Activated CD8-positive, alpha-beta T cell treated with anti-CD3 and anti-CD28 coated beads for 36 hours (primary cell): ENCODE measurements around the gene TMX1. TPM values are rescaled to one million over a fixed set of nuclear protein-coding genes. Genes with fewer than 3 reads are reported as not detected.

Source experiments
- ATAC-seq: fragments of 200-7000 bp; cut with Tn5 transposase; one replicate; pipeline ENCODE4 v1.10.0; 2021; ENCODE audit warnings: mild to moderate bottlenecking, moderate library complexity
- CTCF ChIA-PET: fragments of 350-600 bp; sonication (Branson Sonifier 250); formaldehyde crosslinking; loops from one replicate; lab custom pipeline; 2021; ENCODE audit warnings: antibody characterized with exemption; lab: Charles Lee
- POLR2A ChIA-PET: fragments of 350-600 bp; sonication (Branson Sonifier 250); formaldehyde crosslinking; loops from one replicate; lab custom pipeline; 2021; ENCODE audit warnings: antibody characterized with exemption; lab: Charles Lee
- DNase-seq: peaks from one replicate; pipeline ENCODE4 v3.0.0-alpha.2; 2020
- H3K27ac Mint-ChIP-seq: one replicate; pipeline ENCODE4 v1.8.0; 2021; ENCODE audit warnings: mild to moderate bottlenecking, mixed read lengths
- H3K27me3 Mint-ChIP-seq: one replicate; pipeline ENCODE4 v1.8.0; 2021; ENCODE audit warnings: mixed read lengths
- H3K36me3 Mint-ChIP-seq: one replicate; pipeline ENCODE4 v1.8.0; 2021; ENCODE audit warnings: low read depth, mixed read lengths
- H3K4me1 Mint-ChIP-seq: one replicate; pipeline ENCODE4 v1.8.0; 2021; ENCODE audit warnings: low read depth, mixed read lengths
- H3K4me3 Mint-ChIP-seq: one replicate; pipeline ENCODE4 v1.8.0; 2021; ENCODE audit warnings: mild to moderate bottlenecking, moderate library complexity, mixed read lengths
- H3K9me3 Mint-ChIP-seq: one replicate; pipeline ENCODE4 v1.8.0; 2021; ENCODE audit warnings: mixed read lengths
- CTCF ChIP-seq: fragments of 200-600 bp; IDR thresholded peaks from one replicate; pipeline ENCODE4 v1.8.0; 2022; ENCODE audit warnings: antibody characterized with exemption, mild to moderate bottlenecking
- intact Hi-C: fragments of 100-400 bp; cut with micrococcal nuclease; formaldehyde crosslinking; loops from one replicate; pipeline ENCODE4 v1.10.0; 2022
- total RNA-seq, 2 experiments: library from RNA; stranded (reverse); gene quantifications; one replicate each; pipeline ENCODE4 v1.2.3, GENCODE V29; 2021

The TMX1 gene
- total RNA-seq: 10 to 100 TPM; 53.6 to 61.1 TPM

- intact Hi-C loops: loop anchor here (10.0 kb wide), 1 partner anchor 145 kb away; the partner anchor contains the start of gene TRIM9
- H3K9me3 Mint-ChIP-seq: no peaks in the 10 kb centered on the region
Observed at GRCh38 chr14:51239813-51240803, at the start of gene TMX1. Gene TMX1, plus strand, starts transcription at chr14:51240247. Its CDS starts 46 bp downstream, at chr14:51240293.

GRCh38 chr14:51201890-51202289 lies 38.2 kb upstream of the TMX1 start:
- CTCF ChIA-PET: no interaction called here
- no peak for ATAC-seq
- H3K4me1 Mint-ChIP-seq: no peaks in the 10 kb centered on the region

More at GRCh38 chr14:51239813-51240803, at the start of gene TMX1:
- Mint-ChIP-seq H3K27me3 (no peaks in the 10 kb centered on the region), H3K4me3 (no peak within 1 kb of the TSS), H3K27ac (no peak within 1 kb of the TSS), H3K4me1 (peaks cover 46% of the 10 kb centered on the region), H3K36me3 (peaks cover 17% of the 10 kb centered on the region)
- DNase-seq (peak; percentile 95), ATAC-seq (peak; percentile 95)
- TF ChIP-seq CTCF: no peak
- POLR2A ChIA-PET: interaction anchor here (0.9 to 3.2 kb wide), 5 partner anchors 16 to 145 kb away, joined by 3 to 13 read pairs (median 3); partner anchors contain the start of gene TRIM9
- CTCF ChIA-PET: interaction anchor here (1.2 to 1.4 kb wide), 2 partner anchors 20 to 146 kb away, joined by 3 to 4 read pairs; no protein-coding TSS in a partner anchor

GRCh38 chr14:51202914-51203665 lies 37.0 kb upstream of the TMX1 start:
- H3K4me1 Mint-ChIP-seq: no peaks in the 10 kb centered on the region
- H3K27ac Mint-ChIP-seq: no peak overlapping the region
- peaks cover 13% of the 10 kb centered on the region for H3K27me3 Mint-ChIP-seq
- ATAC-seq (no peak), DNase-seq (no peak)
- no peak overlapping the region for H3K4me3 Mint-ChIP-seq
- intact Hi-C loops: loop anchor here (10.0 kb wide), 1 partner anchor 258 kb away; the partner anchor contains the start of gene PYGL
- TF ChIP-seq CTCF: no peak
- ChIA-PET POLR2A (no interaction called here), CTCF (no interaction called here)
- H3K9me3 Mint-ChIP-seq: peaks cover 6% of the 10 kb centered on the region
- no peaks in the 10 kb centered on the region for H3K36me3 Mint-ChIP-seq

More at GRCh38 chr14:51201890-51202289, 38.2 kb upstream of the TMX1 start:
- H3K9me3 Mint-ChIP-seq: peaks cover 6% of the 10 kb centered on the region
- TF ChIP-seq CTCF: no peak
- POLR2A ChIA-PET: no interaction called here
- peaks cover 13% of the 10 kb centered on the region for H3K27me3 Mint-ChIP-seq
- intact Hi-C loops: loop anchor here (10.0 kb wide), 1 partner anchor 257 kb away; the partner anchor contains the start of gene PYGL
- H3K36me3 Mint-ChIP-seq: no peaks in the 10 kb centered on the region
- no peak overlapping the region for H3K4me3 Mint-ChIP-seq
- DNase-seq: no peak
- H3K27ac Mint-ChIP-seq: no peak overlapping the region

- no peak for DNase-seq
- intact Hi-C loops: loop anchor here (10.0 kb wide), 1 partner anchor 259 kb away; the partner anchor contains the start of gene PYGL
- H3K4me3 Mint-ChIP-seq: no peak overlapping the region
- no peaks in the 10 kb centered on the region for H3K36me3 Mint-ChIP-seq
- no peak for ATAC-seq
- H3K9me3 Mint-ChIP-seq: peaks cover 6% of the 10 kb centered on the region
- CTCF ChIA-PET: no interaction called here
- no peak for TF ChIP-seq CTCF
- peaks cover 15% of the 10 kb centered on the region for H3K27me3 Mint-ChIP-seq
- no peaks in the 10 kb centered on the region for H3K4me1 Mint-ChIP-seq
- POLR2A ChIA-PET: no interaction called here
- H3K27ac Mint-ChIP-seq: no peak overlapping the region
Observed at GRCh38 chr14:51203881-51204280, 36.2 kb upstream of the TMX1 start.
